ENCODE data around the gene TBC1D19.
"Not testable (repeated sequence)": the region's sequence is repeated elsewhere in the genome, so short reads cannot be mapped to it uniquely, and the experiment has no call there.

TBC1D19 gene

DNA sequence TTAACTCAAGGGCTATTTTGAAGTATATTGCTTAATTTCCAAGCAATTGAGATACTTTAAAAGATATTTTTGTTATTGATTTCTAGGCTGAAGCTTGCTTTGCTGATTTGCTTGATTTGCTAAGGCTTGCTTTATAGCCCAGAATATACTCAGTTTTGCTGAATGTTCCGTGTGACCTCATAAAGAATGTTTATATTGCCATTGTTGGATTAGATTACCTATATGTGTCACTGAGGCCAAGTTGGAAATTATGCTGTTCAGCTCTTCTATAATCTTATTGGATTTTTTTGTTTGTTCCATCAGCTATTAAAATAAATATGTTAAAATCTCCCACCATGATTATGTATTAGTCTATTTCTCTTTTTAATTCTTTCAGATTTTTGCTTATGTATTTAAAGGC lies 13.0 kb downstream of the TBC1D19 start:
- no peak for DNase-seq (ENCODE audit: low read depth in 1 of 2, low spot score in 1 of 2)

DNA sequence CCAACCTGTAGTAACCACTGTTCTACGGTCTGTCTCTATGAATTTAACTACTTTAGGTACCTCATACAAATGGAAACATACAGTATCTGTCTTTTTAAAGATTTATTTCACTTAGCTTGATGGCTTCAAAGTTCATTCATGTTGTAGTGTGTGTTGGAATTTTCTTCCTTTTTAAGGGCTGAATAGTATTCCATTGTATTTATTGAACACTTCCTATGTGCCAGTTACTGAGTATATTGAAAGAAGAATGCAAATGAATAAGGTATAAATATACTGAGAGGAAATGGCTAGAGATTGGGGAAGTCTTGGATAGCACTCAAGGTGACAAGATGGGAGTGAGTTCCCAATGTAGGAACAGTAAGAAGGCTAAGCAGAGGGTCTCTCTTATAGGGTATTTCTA lies 17.3 kb downstream of the TBC1D19 start:
- DNase-seq (ENCODE audit: low read depth in 1 of 2, low spot score in 1 of 2) = no peak

DNA sequence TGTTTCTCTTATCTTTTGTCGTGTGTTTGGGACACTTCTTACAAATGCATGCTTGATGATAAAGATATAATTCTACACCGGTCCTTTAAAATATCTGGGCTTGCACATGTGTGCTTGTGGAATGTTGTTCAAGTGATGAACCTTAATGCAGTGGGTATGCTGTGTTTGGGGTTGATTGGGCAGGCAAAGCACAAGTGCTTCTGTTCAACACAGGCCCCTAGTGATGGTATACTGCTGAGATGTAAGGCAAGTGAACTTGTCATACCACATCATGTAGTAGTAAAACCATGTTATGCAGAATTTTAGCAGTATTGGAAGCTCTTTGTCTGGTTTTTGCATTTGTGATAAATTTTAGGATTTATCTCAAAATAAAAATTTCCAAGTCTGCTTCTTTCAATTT lies 23.9 kb downstream of the TBC1D19 start:
- DNase-seq (ENCODE audit: low read depth in 1 of 2, low spot score in 1 of 2) = no peak

DNA sequence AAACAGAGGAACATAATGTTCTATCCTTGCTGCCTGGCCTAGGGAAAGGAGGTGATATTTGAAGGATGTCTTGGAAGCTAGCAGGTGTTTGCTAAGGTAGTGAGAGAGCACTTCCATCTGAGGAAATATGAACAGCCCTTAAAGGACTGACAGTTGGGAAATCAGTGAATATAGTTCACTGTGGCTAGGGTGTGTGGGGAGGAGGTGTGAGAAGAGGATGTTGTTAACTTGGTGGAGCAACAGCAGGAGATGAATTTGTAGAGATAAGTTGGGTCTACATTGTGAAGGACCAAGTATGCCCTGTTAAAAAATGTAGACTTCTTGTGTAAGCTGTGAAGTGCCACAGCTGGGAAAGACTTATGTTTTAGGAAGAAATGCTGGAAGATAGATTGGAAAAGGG lies 25.5 kb downstream of the TBC1D19 start:
- DNase-seq (ENCODE audit: low read depth in 1 of 2, low spot score in 1 of 2) = no peak

DNA sequence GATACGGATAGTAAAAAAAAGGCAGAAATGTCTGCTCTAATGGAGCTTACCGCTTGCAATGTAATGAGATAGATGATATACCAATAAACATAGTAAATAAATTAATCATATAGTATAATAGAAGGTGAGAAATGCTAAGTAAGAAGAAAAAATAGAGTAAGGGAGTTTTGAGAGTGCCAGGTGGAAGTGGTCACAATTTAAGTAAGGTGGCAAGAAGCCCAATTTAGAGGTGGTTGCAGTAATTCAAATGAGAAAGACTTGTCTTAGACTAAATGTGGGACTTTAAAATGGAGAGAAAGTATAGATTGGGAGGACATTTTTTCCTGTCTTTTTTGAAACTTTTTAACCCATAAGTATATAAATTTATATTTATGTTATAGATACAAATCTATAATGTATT lies 26.0 kb downstream of the TBC1D19 start:
- no peak for DNase-seq (ENCODE audit: low read depth in 1 of 2, low spot score in 1 of 2)

DNA sequence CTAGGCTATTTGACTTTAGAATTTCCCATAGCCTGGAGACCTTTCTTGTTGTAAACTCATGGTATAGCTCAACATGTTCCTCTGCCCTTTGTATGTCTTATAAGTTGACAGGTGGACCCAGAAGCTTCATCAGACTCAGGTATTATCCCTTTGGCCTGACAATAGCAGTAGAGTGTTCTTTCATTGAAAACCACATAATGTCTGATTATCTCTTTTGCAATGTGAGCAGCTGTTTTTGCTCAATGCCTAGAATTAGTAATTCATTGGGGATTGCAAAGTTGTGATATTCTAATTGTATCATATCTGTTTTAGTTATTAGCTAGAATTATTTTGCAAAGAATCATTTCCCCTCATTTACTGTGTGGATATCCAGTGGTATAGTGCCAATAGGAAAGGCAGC lies 27.5 kb downstream of the TBC1D19 start:
- DNase-seq (ENCODE audit: low read depth in 1 of 2, low spot score in 1 of 2) = no peak

DNA sequence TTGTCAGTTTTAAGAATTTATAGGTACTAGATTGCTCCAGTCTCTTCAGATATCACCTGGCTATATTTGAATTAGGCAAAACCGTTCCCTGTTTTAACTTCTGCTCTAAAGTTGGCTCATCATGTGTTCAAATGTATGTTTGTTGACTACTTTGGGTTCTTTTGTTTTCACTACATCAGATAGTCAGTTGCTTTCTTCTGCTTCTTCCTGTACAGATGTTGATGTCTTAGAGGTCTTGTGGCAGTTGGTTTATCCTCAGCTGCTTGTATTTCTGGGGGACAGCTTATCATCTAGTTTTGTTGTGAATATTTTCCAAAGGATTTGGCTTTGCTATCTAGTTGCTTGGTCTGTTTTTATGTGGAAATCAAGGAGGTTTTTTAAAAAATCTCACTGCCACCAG lies 28.0 kb downstream of the TBC1D19 start:
- no peak for DNase-seq (ENCODE audit: low read depth in 1 of 2, low spot score in 1 of 2)

DNA sequence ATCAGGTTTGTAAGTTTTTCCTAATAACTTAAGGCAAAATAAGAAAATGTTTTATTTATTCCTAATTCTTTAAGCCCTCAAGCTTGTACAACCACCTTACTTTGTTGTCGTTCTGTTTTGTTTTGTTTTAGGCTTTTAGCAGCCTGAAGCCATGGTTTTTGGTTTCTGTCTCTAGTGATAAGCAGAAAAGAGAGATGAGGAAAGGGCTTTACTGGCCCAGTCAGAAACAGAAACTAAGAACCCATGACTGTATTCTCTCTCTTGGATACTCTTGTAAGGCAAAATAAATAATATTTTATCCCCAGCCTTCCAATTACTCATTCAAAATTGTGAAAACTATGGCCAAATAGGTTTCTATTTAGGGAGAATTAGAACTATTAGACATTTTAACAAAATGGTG lies 29.4 kb downstream of the TBC1D19 start:
- DNase-seq (ENCODE audit: low read depth in 1 of 2, low spot score in 1 of 2) = no peak

DNA sequence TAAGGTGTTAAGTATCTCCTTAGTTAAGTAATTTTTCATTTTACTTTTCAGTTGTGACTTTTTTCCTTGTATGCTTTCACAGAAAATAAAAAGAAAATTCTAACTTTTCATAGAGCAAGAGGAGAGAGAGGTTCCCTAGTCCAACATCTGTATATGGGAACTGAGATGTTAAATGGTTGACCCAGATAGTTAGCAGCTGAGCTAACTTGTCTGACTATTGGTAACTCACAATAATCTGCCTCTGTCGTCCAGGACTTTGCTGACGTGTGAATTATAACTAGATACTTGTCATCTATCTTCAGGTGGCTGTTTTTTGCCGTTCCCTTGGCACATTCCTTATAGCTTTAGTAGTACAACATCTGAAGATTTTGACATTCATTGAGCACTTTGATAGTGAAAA lies 29.9 kb downstream of the TBC1D19 start:
- no peak for DNase-seq (ENCODE audit: low read depth in 1 of 2, low spot score in 1 of 2)

DNA sequence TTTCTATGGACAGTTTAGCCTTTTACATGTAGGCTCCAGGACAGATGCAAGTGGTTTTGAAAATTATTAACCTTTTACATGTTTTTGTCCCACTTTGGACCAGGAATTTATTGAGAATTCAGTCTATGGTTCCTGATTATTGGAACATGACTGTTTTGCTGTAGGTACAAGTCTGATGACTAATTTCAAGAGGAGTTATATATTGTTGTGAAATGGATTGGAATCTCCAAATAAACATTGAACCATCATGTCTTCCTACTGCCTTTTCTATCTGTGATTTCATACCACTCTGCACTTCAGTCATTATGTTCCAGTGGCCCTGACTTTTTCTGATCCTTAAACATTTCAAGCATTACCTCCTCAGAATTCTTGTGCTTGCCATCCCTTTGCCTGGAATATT lies 35.9 kb downstream of the TBC1D19 start:
- DNase-seq (ENCODE audit: low read depth in 1 of 2, low spot score in 1 of 2) = no peak

DNA sequence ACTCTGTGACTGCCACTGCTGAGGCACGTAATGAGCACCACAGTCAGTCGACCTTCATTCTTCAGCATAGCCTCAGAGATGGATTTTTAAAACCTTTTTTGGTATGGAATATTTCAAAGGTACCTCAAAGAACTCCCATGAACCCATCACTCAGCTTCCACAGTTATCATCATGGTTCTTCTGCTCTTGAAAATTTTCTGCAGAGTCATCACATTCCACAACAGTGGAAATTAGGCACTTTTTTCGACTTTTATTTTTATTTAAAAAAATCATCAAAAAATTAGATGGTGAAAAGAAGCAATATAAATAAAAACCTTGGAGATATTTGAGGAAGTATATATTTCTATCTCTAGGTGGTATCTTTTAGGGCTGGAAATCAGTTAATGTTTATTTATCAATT lies 37.5 kb downstream of the TBC1D19 start:
- no peak for DNase-seq (ENCODE audit: low read depth in 1 of 2, low spot score in 1 of 2)

DNA sequence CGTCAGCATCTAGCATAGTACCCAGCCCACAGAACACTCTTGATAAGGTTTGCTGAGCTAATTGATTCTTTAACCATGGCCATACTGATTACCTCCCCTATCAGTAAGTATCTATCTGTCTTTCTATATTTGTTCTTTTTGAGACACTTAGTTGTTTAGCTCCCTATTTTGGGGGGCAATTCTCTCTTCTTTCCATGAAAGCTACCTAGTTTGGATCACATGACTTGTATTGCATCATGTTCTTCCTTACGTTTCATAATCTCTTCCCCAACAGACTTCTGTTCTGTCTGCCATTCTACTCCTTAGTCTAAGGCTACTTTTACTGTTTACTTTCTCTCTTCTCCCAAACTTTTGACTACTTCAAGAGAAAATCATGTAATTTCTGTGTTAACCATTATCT lies 39.0 kb downstream of the TBC1D19 start:
- DNase-seq (ENCODE audit: low read depth in 1 of 2, low spot score in 1 of 2) = no peak

DNA sequence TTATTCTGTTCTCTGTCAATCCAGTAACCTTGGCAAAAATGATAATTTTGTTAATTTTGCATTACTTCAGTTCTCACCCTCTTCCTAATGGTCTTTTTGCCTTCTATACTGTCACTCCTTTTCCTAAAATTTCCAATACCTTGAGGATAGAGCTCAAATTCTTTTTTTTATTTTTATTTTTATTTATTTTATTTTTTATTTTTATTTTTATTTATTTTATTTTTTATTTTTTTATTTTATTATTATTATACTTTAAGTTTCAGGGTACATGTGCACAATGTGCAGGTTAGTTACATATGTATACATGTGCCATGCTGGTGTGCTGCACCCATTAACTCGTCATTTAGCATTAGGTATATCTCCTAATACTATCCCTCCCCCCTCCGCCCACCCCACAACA lies 42.8 kb downstream of the TBC1D19 start:
- DNase-seq (ENCODE audit: low read depth in 1 of 2, low spot score in 1 of 2) = not testable (repeated sequence)

DNA sequence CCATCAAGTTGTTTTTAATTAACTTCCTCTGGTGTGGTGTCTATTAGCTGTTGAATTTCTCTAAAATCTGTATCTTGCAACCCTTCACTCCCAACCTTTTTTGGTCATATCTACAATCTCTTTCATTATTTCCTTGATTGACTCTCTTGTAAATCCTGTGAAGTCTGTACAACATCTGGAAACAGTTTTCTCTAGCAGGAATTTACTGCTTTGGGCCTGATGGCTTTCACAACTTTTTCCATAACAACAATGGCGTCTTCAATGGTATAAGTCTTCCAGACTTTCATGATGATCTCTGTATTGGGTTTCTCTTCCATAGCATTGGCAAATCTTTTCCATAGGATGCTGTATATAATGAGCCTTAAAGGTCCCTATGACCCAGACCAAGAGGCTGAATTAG lies 49.0 kb downstream of the TBC1D19 start:
- DNase-seq (ENCODE audit: low read depth in 1 of 2, low spot score in 1 of 2) = no peak

DNA sequence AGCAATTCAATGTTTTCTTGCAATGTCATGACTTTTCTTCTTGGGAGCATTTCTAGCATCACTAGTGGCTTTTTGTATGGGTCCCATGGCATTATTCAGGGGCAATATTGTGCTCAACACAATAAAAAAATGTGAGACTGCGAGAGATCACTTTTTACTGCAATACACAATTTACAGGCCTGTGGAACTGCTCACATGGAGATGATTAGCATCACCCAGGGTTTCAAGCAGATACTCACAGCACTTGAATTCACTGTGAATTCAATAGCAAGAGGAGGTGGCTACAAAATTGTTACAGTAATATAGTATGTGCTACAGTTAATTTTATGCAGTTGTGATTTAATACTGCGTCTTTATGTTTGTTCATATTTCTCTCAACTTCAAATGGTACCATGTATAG lies 50.4 kb downstream of the TBC1D19 start:
- no peak for DNase-seq (ENCODE audit: low read depth in 1 of 2, low spot score in 1 of 2)

DNA sequence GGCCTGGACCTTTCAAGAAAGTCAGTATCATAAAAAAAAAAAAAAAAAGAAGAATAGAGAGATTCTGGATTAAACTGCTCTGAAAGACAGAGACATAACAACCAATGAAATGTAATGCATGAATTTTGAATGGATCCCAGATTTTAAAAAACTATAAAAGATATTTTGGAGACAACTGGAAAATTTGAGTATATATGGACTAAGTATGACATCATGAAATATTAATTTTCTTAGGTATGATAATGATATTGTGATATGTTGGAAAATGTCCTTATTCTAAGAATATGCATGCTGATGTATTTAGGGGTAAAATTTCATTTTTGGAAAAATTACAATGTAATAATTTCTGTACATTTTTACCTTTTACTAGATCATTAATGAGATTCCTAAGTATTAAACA lies 52.6 kb downstream of the TBC1D19 start:
- DNase-seq (ENCODE audit: low read depth in 1 of 2, low spot score in 1 of 2) = no peak

DNA sequence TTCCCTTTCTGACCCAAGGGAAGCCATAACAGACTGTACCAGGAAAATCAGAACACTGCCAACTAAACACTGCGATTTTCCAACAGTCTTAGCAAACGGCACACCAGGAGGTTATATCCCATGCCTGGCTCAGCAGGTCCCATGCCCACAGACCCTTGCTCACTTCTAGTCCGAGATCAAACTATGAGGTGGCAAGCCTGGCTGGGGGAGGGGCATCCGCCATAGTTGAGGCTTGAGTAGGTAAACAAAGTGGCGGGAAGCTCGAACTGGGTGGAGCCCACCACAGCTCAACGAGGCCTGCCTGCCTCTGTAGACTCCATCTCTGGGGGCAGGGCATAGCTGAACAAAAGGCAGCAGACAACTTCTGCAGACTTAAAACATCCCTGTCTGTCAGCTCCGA lies 56.8 kb downstream of the TBC1D19 start:
- DNase-seq (ENCODE audit: low read depth in 1 of 2, low spot score in 1 of 2) = not testable (repeated sequence)

DNA sequence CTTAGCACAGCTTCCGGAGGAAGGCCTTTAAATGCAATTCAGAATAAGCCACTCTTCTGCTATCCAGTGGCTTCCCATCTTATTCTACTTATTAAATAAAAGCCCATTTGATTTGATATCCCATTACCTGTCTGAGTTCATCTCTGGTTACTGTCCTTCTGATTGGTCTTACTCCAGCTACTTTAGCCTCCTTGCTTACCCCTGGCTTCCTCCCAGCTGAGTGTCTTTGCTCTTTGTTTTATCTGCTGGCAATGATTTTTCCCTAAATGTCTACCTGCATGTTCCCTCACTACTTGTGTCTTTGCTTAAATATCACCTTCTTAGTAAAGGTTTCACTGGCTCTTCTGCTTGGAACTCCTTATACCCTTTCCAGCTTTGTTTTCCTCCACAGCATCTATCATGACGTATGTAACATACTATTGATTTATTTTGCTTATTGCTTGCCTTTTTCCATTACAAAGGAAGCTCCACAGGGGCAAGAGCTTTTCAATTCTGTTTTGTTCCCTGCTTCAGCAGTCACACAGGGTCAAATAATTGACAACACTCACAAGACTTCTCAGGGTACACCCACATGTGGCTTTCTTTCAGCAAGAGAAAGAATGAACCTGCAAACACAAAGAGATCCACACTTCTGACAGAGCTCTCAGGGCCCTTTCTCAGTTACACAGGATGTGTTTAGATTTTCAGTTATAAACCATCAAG lies 63.8 kb downstream of the TBC1D19 start:
- DNase-seq (ENCODE audit: low read depth in 1 of 2, low spot score in 1 of 2) = no peak

DNA sequence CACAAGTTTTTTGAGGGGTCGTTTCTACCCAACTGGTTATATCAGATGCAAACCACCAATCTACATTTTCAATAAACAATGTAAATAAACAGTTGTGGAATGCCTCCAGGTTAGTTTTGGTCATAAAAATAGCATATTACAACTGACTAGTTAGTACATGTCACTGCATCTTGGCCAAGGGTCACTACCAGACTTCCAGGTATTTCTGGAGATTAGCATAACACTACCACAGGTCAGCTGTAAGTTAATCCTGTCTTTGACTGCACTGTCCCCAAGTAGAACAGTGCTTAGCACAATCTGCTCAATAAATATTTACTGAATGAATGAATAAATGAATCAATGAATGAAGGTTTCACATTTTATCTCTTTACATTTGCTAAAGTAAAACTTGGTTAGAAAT lies 64.4 kb downstream of the TBC1D19 start:
- DNase-seq (ENCODE audit: low read depth in 1 of 2, low spot score in 1 of 2) = no peak

DNA sequence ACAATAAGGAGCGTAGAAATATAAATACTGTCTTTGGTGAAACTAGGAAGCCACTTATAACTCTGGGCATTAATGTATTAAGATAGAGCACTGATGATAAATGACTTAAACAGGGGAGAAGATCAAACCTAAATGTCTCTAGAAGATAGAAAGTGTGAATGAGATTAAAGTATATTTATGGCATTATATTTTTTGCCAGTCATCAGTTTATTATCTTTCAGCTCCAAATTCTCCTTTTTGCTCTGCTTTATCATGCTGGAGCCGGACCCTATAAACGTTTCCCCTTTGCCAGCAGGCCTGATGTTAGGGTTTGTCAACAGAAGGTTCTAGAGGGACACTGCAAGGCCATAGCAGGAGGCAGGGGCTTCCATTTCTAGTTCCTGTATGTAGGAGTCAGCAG lies 76.4 kb downstream of the TBC1D19 start:
- DNase-seq (ENCODE audit: low read depth in 1 of 2, low spot score in 1 of 2) = no peak

DNA sequence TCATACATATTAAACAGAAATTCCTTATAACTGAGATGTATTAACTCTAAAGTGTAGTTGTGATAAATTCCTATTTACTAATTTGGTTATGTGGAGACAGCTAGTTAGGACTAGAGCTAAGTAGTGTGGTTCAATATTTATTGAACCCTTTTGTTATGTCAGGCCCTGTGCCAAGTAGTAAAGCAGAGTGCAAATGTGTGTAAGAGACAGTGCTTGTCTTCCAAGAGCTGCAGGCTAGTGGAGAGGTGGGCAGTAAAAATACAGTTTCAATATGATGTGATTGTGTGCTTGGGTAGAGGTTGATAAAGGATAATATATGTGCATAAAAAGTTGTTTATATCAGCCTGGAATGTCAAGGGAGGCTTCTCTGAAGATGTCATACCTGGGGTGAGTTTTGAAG lies 80.0 kb downstream of the TBC1D19 start:
- no peak for DNase-seq (ENCODE audit: low read depth in 1 of 2, low spot score in 1 of 2)

DNA sequence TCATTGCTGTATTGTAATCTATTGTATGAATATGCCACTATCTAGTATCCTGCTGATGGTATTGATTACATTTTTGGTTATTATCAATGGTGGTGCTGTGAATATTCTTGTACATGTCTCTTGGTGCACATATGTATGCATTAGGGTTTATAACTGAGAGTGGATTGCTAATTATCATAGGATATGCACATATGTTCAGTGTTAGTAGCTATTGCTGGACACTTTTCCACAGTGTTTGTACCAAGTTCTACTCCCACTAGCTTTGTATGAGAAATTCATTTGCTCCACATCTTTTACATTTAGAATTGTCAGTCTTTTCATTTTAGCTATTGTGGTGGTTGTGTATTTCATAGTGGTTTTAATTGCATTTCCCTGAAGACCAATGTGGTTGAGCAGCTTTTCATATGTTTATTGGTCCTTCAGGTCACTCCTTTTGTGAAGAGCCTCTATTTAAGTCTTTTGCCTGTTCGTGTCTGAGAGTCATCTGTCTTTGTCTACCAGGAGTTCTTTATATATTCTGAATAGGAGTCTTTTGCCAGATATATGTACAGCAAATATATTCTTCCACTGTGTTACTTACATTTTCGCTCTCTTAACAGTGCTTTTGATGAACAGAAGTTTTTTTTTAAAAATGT lies 87.1 kb downstream of the TBC1D19 start:
- DNase-seq (ENCODE audit: low read depth in 1 of 2, low spot score in 1 of 2) = no peak

DNA sequence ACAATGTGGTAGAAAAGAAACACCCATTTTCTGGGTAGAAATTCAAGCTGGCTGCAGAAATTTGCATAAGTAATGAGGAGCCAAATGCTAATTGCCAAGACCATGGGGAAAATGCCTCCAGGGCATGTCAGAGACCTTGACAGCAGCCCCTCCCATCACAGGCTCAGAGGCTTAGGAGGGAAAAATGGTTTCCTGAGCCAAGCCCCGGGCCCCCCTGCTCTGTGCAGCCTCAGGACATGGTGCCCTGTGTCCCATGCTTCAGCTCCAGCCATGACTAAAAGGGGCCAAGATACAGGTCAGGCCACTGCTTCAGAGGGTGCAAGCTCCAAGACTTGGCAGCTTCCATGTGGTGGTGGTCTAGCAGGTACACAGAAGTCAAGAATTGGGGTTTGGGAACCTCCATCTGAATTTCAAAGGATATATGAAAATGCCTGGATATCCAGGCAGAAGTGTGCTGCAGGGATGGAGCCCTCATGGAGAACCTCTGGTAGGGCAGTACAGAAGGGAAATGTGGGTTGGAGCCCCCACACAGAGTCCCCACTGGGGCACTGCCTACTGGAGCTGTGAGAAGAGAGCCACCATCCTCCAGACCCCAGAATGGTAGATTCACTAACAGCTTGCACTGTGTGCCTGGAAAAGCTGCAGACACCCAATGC lies 95.3 kb downstream of the TBC1D19 start:
- not testable (repeated sequence) for DNase-seq (ENCODE audit: low read depth in 1 of 2, low spot score in 1 of 2)

All from activated CD4-positive, alpha-beta T cell treated with anti-CD3 and anti-CD28 coated beads, Interleukin-2, amount 50 U/mL, for 24 hours (primary cell).